Hepatocyte (in vitro differentiated cells): ENCODE data around the gene EXOC4. TPM values are rescaled to one million over a fixed set of nuclear protein-coding genes. Genes with fewer than 3 reads are reported as not detected.

Experiments used
- DNase-seq: peaks from one replicate; pipeline ENCODE4 v3.0.0-alpha.2; 2016; ENCODE audit warnings: low spot score
- H2AFZ ChIP-seq: fragments of 200-600 bp; sonication (generic); 2 replicates; pipeline ENCODE4 v1.6.0; 2016; ENCODE audit warnings: antibody characterized with exemption, mild to moderate bottlenecking
- H3K27ac ChIP-seq: fragments of 200-600 bp; sonication (generic); 2 replicates; pipeline ENCODE4 v1.5.1; 2016; ENCODE audit warnings: mild to moderate bottlenecking
- H3K27me3 ChIP-seq: fragments of 200-600 bp; sonication (generic); 2 replicates; pipeline ENCODE4 v1.6.1; 2016
- H3K36me3 ChIP-seq: fragments of 200-600 bp; sonication (generic); replicated peaks from 2 replicates; pipeline ENCODE4 v1.5.1; 2016; ENCODE audit warnings: low read depth; ENCODE audit not compliant: insufficient read depth
- H3K4me1 ChIP-seq: fragments of 200-600 bp; sonication (generic); 2 replicates; pipeline ENCODE4 v1.5.1; 2016; ENCODE audit warnings: mild to moderate bottlenecking, moderate library complexity; ENCODE audit not compliant: insufficient read depth
- H3K4me2 ChIP-seq: fragments of 200-600 bp; sonication (generic); 2 replicates; pipeline ENCODE4 v1.6.0; 2016
- H3K4me3 ChIP-seq: fragments of 200-600 bp; sonication (generic); 2 replicates; pipeline ENCODE4 v1.5.1; 2016; ENCODE audit warnings: mild to moderate bottlenecking
- H3K79me2 ChIP-seq: fragments of 200-600 bp; sonication (generic); 2 replicates; pipeline ENCODE4 v1.6.0; 2017; ENCODE audit warnings: mild to moderate bottlenecking
- H3K9me2 ChIP-seq: fragments of 200-600 bp; sonication (generic); replicated peaks from 2 replicates; pipeline ENCODE4 v1.6.0; 2017; ENCODE audit warnings: mild to moderate bottlenecking; ENCODE audit not compliant: insufficient read depth
- H3K9me3 ChIP-seq: fragments of 200-600 bp; sonication (generic); 2 replicates; pipeline ENCODE4 v1.5.1; 2016; ENCODE audit warnings: low read depth, mild to moderate bottlenecking
- H4K20me1 ChIP-seq: fragments of 200-600 bp; sonication (generic); 2 replicates; pipeline ENCODE4 v1.6.0; 2016; ENCODE audit warnings: mild to moderate bottlenecking; ENCODE audit not compliant: insufficient read depth, poor library complexity, severe bottlenecking
- EZH2 ChIP-seq: fragments of 200-600 bp; sonication (generic); IDR thresholded peaks from 2 replicates; pipeline ENCODE4 v1.6.1; 2016; ENCODE audit warnings: antibody characterized with exemption, mild to moderate bottlenecking, borderline replicate concordance
- EZH2phosphoT487 ChIP-seq: fragments of 200-600 bp; sonication (generic); IDR thresholded peaks from one replicate; pipeline ENCODE4 v1.6.1; 2018; ENCODE audit warnings: antibody characterized with exemption, mild to moderate bottlenecking, low read depth, moderate library complexity; ENCODE audit not compliant: unreplicated experiment, severe bottlenecking
- WGBS: methylation state at CpG from one replicate; pipeline ENCODE4 v1.1.6; 2016; ENCODE audit warnings: low lambda C conversion rate; ENCODE audit errors: missing lambda C conversion rate; 5-methylcytosine and 5-hydroxymethylcytosine counted together
- polyA plus RNA-seq: library from polyadenylated mRNA; unstranded; fragments of >200 nt; fragmentation: Nextera tagmentation; extraction: Ambion mirVana; gene quantifications from 2 replicates; pipeline ENCODE4 v1.2.1, GENCODE V29; 2016
- total RNA-seq: library from RNA; depleted of rRNA; stranded (reverse); fragments of >200 nt; gene quantifications from 2 replicates; pipeline ENCODE4 v1.2.3, GENCODE V29; 2014
- TF ChIP-seq, protein P1 (sequence below): fragments of 200-600 bp; sonication (generic); IDR thresholded peaks from 2 replicates; pipeline ENCODE4 v1.5.1; 2016; ENCODE audit warnings: antibody characterized with exemption, mild to moderate bottlenecking; ENCODE audit not compliant: poor library complexity

The EXOC4 gene
- total and polyA plus RNA-seq, 2 experiments from 2014 or later = 34.8 to 56.1 TPM

DNA sequence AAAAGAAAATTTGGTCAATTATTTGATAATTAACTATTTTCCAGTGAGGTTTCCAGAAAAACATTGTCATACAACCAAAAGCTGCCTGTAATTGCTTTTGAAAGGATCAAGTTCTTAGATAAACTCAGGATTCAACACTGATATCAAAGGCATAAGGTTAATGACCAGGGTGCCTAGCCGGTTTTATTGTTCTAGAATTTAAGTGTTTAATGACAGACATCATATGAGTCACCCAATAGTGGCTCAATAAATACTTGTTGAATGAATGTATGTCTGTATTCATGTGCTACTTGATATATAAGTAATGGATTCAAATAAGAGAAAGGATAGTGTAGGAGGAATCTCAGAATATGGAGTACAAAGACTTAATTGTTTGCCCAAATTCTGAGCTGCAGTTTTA is 678.2 kb downstream of the EXOC4 start:
- Histone ChIP-seq H3K36me3 (no peaks in the 10 kb centered on the region), H3K27ac (no peak overlapping the region), H3K79me2 (no peaks in the 10 kb centered on the region), H3K9me3 (no peaks in the 10 kb centered on the region), H2AFZ (no peak overlapping the region), H3K4me3 (no peak overlapping the region), H3K9me2 (no peaks in the 10 kb centered on the region), H4K20me1 (no peaks in the 10 kb centered on the region), H3K4me2 (no peak overlapping the region), H3K4me1 (no peaks in the 10 kb centered on the region), H3K27me3 (no peaks in the 10 kb centered on the region)
- no peak for DNase-seq
- TF ChIP-seq, protein P1, sequence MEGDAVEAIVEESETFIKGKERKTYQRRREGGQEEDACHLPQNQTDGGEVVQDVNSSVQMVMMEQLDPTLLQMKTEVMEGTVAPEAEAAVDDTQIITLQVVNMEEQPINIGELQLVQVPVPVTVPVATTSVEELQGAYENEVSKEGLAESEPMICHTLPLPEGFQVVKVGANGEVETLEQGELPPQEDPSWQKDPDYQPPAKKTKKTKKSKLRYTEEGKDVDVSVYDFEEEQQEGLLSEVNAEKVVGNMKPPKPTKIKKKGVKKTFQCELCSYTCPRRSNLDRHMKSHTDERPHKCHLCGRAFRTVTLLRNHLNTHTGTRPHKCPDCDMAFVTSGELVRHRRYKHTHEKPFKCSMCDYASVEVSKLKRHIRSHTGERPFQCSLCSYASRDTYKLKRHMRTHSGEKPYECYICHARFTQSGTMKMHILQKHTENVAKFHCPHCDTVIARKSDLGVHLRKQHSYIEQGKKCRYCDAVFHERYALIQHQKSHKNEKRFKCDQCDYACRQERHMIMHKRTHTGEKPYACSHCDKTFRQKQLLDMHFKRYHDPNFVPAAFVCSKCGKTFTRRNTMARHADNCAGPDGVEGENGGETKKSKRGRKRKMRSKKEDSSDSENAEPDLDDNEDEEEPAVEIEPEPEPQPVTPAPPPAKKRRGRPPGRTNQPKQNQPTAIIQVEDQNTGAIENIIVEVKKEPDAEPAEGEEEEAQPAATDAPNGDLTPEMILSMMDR = no peak
- no peak for TF ChIP-seq EZH2
- no peak for TF ChIP-seq EZH2phosphoT487
- WGBS = 37% methylated on average over 1 of the region's 1 CpG

DNA sequence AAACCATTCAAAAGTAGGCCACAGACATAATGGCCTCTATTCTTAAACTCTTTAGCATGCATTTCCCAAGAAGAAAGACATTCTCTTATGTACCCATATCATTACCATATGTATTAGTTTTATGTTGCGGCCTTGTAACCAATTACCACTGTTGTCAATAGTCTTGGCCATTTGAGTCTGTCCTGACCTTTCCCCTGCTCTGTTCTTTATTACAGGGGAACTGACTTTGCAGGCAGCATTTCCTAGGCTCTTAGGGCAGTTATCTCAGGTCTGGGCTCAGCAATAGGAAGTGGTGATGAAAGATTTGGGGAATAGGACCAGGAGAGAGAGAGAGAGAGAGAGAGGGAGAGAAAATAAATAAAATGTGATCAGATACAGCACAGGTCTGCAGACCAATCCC is 679.7 kb downstream of the EXOC4 start:
- H3K9me2 ChIP-seq = no peaks in the 10 kb centered on the region
- no peak overlapping the region for H2AFZ ChIP-seq
- H3K36me3 ChIP-seq = no peaks in the 10 kb centered on the region
- DNase-seq = no peak
- H3K9me3 ChIP-seq = no peaks in the 10 kb centered on the region
- TF ChIP-seq EZH2 (no peak), EZH2phosphoT487 (no peak)
- TF ChIP-seq, protein P1 = no peak
- no peaks in the 10 kb centered on the region for H3K27me3 ChIP-seq
- H3K4me2 ChIP-seq = no peak overlapping the region
- no peaks in the 10 kb centered on the region for H4K20me1 ChIP-seq
- H3K4me1 ChIP-seq = no peaks in the 10 kb centered on the region
- WGBS = 4% methylated on average over 1 of the region's 1 CpG
- no peak overlapping the region for H3K4me3 ChIP-seq
- no peak overlapping the region for H3K27ac ChIP-seq
- no peaks in the 10 kb centered on the region for H3K79me2 ChIP-seq

GRCh38 chr7:133934262-133934976 is 681.5 kb downstream of the EXOC4 start:
- Histone ChIP-seq H3K4me2 (no peak overlapping the region), H4K20me1 (no peaks in the 10 kb centered on the region), H3K9me2 (no peaks in the 10 kb centered on the region), H3K36me3 (no peaks in the 10 kb centered on the region), H3K79me2 (no peaks in the 10 kb centered on the region), H3K9me3 (no peaks in the 10 kb centered on the region), H2AFZ (no peak overlapping the region), H3K27ac (no peak overlapping the region), H3K4me3 (no peak overlapping the region), H3K27me3 (no peaks in the 10 kb centered on the region), H3K4me1 (no peaks in the 10 kb centered on the region)
- WGBS = 69% methylated on average over 9 of the region's 9 CpGs
- DNase-seq = no peak
- TF ChIP-seq EZH2phosphoT487 = no peak
- TF ChIP-seq, protein P1 = no peak
- TF ChIP-seq EZH2 = no peak
